ENCODE results near the gene PTPN7. TPM values are rescaled to one million over a fixed set of nuclear protein-coding genes. Genes with fewer than 3 reads are reported as not detected.

PTPN7 gene
- total RNA-seq, 1 experiment from 2014 or later = not detected

Other genes with a start within 250 kb of the PTPN7 start
- gene LMOD1, start 214.1 kb downstream of the PTPN7 start, total RNA-seq (2014; rRNA removed; shearing (Covaris generic)) = 6.4 and 8.1 TPM in 2 replicates
- 87.5 and 108 TPM in 2 replicates for gene TIMM17A, start 205.1 kb downstream of the PTPN7 start, total RNA-seq (2014; rRNA removed; shearing (Covaris generic))
- gene RNPEP, start 178.0 kb downstream of the PTPN7 start, total RNA-seq (2014; rRNA removed; shearing (Covaris generic)) = 69.7 and 80.9 TPM in 2 replicates
- 0.05 TPM in 1 of 2 replicates, not detected in the other for gene ELF3, start 150.0 kb downstream of the PTPN7 start, total RNA-seq (2014; rRNA removed; shearing (Covaris generic))
- gene GPR37L1, start 37.7 kb downstream of the PTPN7 start, total RNA-seq (2014; rRNA removed; shearing (Covaris generic)) = 0.05 TPM in 1 of 2 replicates, not detected in the other
- 21.1 and 31.7 TPM in 2 replicates for gene ARL8A, start 15.9 kb downstream of the PTPN7 start, total RNA-seq (2014; rRNA removed; shearing (Covaris generic))
- gene LGR6, start 33.2 kb upstream of the PTPN7 start, total RNA-seq (2014; rRNA removed; shearing (Covaris generic)) = not detected in 2 replicates
- gene UBE2T, start 181.3 kb upstream of the PTPN7 start, total RNA-seq (2014; rRNA removed; shearing (Covaris generic)) = 204 and 269 TPM in 2 replicates
- gene PPP1R12B, start 188.1 kb upstream of the PTPN7 start, total RNA-seq (2014; rRNA removed; shearing (Covaris generic)) = 23.0 and 24.4 TPM in 2 replicates

Measured in SJSA1 (cell line).